GM19372 (cell line): ENCODE results near the gene ASIC3.

Source experiments
- ATAC-seq: cut with Tn5 transposase; IDR thresholded peaks from one replicate; pipeline ENCODE4 v1.9.1; 2021; ENCODE audit warnings: mild to moderate bottlenecking, low read depth, moderate library complexity; ENCODE audit not compliant: unreplicated experiment

Gene ASIC3

GRCh38 chr7:151095828-151096475 lies 47.6 kb downstream of the ASIC3 start:
- ATAC-seq: no peak

GRCh38 chr7:151099486-151100211 lies 51.3 kb downstream of the ASIC3 start:
- no peak for ATAC-seq

- ATAC-seq: no peak
These were observed 52.6 kb downstream of the ASIC3 start for GRCh38 chr7:151100921-151101320.

- ATAC-seq: no peak
These were observed 53.5 kb downstream of the ASIC3 start for GRCh38 chr7:151101621-151102396.
